ENCODE data around the gene USP33. TPM values are rescaled to one million over a fixed set of nuclear protein-coding genes. Genes with fewer than 3 reads are reported as not detected.
A peak's percentile ranks its signal among the peaks of the same experiment; 100 is the strongest.

USP33 gene
- total RNA-seq, 1 experiment from 2014 or later: 52.9 TPM

GRCh38 chr1:77688939-77689338, 70.7 kb downstream of the USP33 start:
- peaks cover 17% of the 10 kb centered on the region for H3K36me3 Mint-ChIP-seq (ENCODE audit: insufficient read depth, unreplicated experiment)
- no TSS peak for BruUV-seq (replicated peaks)
- no peak for DNase-seq
- intact Hi-C loops (cut with micrococcal nuclease; ENCODE audit: unreplicated experiment): no loop called here
- peaks cover 6% of the 10 kb centered on the region for H3K4me1 Mint-ChIP-seq (ENCODE audit: low read depth, unreplicated experiment)
- H3K27ac Mint-ChIP-seq (ENCODE audit: unreplicated experiment): no peak overlapping the region
- CTCF ChIA-PET: interaction anchor here (0.6 kb wide), 1 partner anchor 155 kb away, joined by 6 read pairs; no protein-coding TSS in a partner anchor
- no peaks in the 10 kb centered on the region for H3K27me3 Mint-ChIP-seq (ENCODE audit: unreplicated experiment)
- no peak overlapping the region for H3K4me3 Mint-ChIP-seq (ENCODE audit: low read depth, unreplicated experiment)
- TF ChIP-seq, protein P1, sequence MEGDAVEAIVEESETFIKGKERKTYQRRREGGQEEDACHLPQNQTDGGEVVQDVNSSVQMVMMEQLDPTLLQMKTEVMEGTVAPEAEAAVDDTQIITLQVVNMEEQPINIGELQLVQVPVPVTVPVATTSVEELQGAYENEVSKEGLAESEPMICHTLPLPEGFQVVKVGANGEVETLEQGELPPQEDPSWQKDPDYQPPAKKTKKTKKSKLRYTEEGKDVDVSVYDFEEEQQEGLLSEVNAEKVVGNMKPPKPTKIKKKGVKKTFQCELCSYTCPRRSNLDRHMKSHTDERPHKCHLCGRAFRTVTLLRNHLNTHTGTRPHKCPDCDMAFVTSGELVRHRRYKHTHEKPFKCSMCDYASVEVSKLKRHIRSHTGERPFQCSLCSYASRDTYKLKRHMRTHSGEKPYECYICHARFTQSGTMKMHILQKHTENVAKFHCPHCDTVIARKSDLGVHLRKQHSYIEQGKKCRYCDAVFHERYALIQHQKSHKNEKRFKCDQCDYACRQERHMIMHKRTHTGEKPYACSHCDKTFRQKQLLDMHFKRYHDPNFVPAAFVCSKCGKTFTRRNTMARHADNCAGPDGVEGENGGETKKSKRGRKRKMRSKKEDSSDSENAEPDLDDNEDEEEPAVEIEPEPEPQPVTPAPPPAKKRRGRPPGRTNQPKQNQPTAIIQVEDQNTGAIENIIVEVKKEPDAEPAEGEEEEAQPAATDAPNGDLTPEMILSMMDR (IDR thresholded peaks at IDR 0.05; ENCODE audit: unreplicated experiment): no peak
- no peaks in the 10 kb centered on the region for H3K9me3 Mint-ChIP-seq (ENCODE audit: low read depth, unreplicated experiment)

DNA sequence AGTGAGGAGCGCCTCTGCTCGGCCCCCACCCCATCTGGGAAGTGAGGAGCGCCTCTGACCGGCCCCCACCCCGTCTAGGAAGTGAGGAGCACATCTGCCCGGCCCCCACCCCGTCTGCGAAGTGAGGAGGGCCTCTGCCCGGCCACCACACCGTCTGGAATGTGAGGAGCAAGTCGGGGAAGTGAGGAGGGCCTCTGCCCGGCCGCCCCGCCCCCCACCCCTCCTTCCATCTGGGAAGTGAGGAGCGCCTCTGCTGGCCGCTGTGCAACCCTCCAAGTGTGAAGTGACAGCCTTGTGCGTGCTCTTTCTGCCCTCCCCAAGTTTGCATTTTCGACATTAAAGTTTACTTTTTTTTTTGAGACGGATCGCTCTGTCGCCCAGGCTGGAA, 72.1 kb downstream of the USP33 start:
- DNase-seq: peak; percentile 33
- H3K4me3 Mint-ChIP-seq (ENCODE audit: low read depth, unreplicated experiment): peak overlapping the region; percentile 68
- H3K27ac Mint-ChIP-seq (ENCODE audit: unreplicated experiment): no peak overlapping the region
- peaks cover 10% of the 10 kb centered on the region for H3K4me1 Mint-ChIP-seq (ENCODE audit: low read depth, unreplicated experiment)
- intact Hi-C loops (cut with micrococcal nuclease; ENCODE audit: unreplicated experiment): no loop called here
- no TSS peak for BruUV-seq (replicated peaks)
- H3K27me3 Mint-ChIP-seq (ENCODE audit: unreplicated experiment): no peaks in the 10 kb centered on the region
- H3K36me3 Mint-ChIP-seq (ENCODE audit: insufficient read depth, unreplicated experiment): peaks cover 30% of the 10 kb centered on the region
- no peaks in the 10 kb centered on the region for H3K9me3 Mint-ChIP-seq (ENCODE audit: low read depth, unreplicated experiment)
- TF ChIP-seq, protein P1 (IDR thresholded peaks at IDR 0.05; ENCODE audit: unreplicated experiment): peak; percentile 37
- CTCF ChIA-PET: no interaction called here

- H3K9me3 Mint-ChIP-seq (ENCODE audit: low read depth, unreplicated experiment): no peaks in the 10 kb centered on the region
- TF ChIP-seq, protein P1 (IDR thresholded peaks at IDR 0.05; ENCODE audit: unreplicated experiment): no peak
- no TSS peak for BruUV-seq (replicated peaks)
- no peak overlapping the region for H3K27ac Mint-ChIP-seq (ENCODE audit: unreplicated experiment)
- DNase-seq: no peak
- intact Hi-C loops (cut with micrococcal nuclease; ENCODE audit: unreplicated experiment): no loop called here
- H3K27me3 Mint-ChIP-seq (ENCODE audit: unreplicated experiment): no peaks in the 10 kb centered on the region
- CTCF ChIA-PET: interaction anchor here (0.5 kb wide), 1 partner anchor 470 kb away, joined by 7 read pairs; no protein-coding TSS in a partner anchor
- peaks cover 10% of the 10 kb centered on the region for H3K4me1 Mint-ChIP-seq (ENCODE audit: low read depth, unreplicated experiment)
- peak overlapping the region; percentile 68 for H3K4me3 Mint-ChIP-seq (ENCODE audit: low read depth, unreplicated experiment)
- H3K36me3 Mint-ChIP-seq (ENCODE audit: insufficient read depth, unreplicated experiment): peaks cover 30% of the 10 kb centered on the region
These were observed 72.7 kb downstream of the USP33 start for GRCh38 chr1:77686796-77687518.

DNA sequence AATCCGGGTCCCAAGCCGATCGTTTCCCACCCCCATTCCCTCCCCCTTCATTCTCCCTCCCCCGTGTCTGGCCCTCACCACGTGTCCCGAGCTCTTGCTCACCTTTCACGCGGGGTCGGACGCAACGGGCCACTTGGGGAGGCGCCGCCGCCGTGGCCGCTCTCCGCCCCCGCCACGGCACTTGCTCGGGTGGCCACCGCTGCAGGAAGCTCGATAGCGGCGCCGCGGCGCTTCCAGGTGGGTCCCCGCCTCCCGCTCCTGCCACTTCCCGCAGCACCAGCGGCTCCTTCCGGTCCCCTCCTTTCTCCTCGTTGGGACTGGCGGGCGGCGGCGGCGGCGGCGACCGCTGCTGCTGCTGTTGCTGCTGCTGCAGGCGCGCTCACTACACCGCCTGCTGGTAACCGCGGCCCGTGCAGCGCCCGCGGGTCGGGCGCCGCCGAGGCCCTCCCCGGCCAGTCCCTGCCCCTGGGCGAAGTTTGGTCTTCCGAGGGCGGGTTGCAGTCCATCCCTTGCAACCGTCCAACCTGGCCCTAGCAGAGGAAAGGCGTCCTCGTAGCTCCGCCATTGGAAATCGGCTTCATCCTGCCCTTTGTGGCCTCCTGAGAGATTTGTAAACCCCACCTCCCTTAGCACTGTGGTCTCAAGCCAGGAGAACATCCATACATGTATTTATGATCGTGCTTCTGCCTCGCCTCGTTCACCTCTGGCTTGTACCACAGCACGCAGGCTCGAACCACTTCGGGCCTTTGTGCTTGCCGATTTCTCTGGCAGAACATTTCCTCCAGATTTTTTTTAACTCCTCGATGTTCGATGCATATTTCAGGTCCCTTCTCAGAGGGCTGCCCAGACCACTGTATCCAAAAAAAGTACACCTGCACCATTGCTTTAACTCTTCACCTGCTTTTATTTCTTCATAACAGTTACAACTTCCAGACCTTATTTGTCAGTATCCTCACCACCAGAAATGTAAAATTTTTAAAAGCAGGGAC, 76.2 kb downstream of the USP33 start:
- Mint-ChIP-seq H3K36me3 (ENCODE audit: insufficient read depth, unreplicated experiment) (peaks cover 36% of the 10 kb centered on the region), H3K27ac (ENCODE audit: unreplicated experiment) (peak overlapping the region; percentile 94), H3K27me3 (ENCODE audit: unreplicated experiment) (no peaks in the 10 kb centered on the region), H3K4me3 (ENCODE audit: low read depth, unreplicated experiment) (peak overlapping the region; percentile 82), H3K4me1 (ENCODE audit: low read depth, unreplicated experiment) (peaks cover 29% of the 10 kb centered on the region), H3K9me3 (ENCODE audit: low read depth, unreplicated experiment) (no peaks in the 10 kb centered on the region)
- TSS peak; percentile 86 for BruUV-seq (replicated peaks)
- peak; percentile 95 for DNase-seq
- TF ChIP-seq, protein P1 (IDR thresholded peaks at IDR 0.05; ENCODE audit: unreplicated experiment): peak; percentile 83
- intact Hi-C loops (cut with micrococcal nuclease; ENCODE audit: unreplicated experiment): loop anchor here (1.0 kb wide), 1 partner anchor 535 kb away; no protein-coding TSS in a partner anchor
- CTCF ChIA-PET: interaction anchor here (0.6 to 1.2 kb wide), 3 partner anchors 31 to 96 kb away, joined by 3 to 5 read pairs (median 5); partner anchors contain the start of gene MIGA1
